ENCODE results near the gene THRAP3. TPM values are rescaled to one million over a fixed set of nuclear protein-coding genes. Genes with fewer than 3 reads are reported as not detected.

The THRAP3 gene
- total and polyA plus RNA-seq, 9 of the 15 experiments (the other 6 are each of a cell fraction or from before 2014, with no cell fraction given), result 66.2 to 135 (median 113) TPM

DNA sequence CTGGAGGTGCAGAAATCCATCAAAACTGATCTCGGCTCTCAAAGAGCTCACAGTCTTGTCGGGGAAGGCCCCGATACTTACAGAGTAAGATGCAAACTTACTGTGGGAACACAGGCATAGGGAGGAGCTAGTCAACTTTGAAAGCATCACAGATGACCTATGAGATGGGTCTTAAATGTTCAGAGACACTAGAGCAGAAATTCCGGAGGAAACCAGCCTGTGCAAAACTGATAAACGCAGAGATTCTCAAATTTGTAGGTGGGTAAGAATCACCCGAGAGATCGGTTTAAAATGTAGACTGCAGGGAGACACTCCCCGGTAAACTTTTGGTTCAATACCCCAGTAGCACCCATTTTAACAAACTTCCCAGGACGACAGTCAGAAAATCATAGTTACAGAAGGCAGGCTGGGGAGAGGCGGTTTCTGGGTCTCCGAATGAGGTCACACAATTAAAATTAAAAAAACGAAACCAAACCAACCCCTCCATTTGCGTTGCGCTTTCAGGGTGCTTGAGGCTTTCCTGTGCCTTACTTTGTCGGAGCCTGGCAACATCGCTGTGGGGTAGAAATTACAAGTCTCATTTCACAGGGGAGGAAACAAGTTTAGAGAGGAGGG lies 755 bp upstream of the THRAP3 start (continued):
- TF ChIP-seq, protein P1, sequence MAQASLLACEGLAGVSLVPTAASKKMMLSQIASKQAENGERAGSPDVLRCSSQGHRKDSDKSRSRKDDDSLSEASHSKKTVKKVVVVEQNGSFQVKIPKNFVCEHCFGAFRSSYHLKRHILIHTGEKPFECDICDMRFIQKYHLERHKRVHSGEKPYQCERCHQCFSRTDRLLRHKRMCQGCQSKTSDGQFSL (CRISPR knock-in tag; IDR thresholded peaks at IDR 0.05), result no peak
- TF ChIP-seq, protein P1 (tag; IDR thresholded peaks at IDR 0.05), result no peak
- TF ChIP-seq TEAD2 (tag; IDR thresholded peaks at IDR 0.05) (no peak), ARNT (IDR thresholded peaks at IDR 0.05) (peak; percentile 42 to 89; a peak in 3 of 4 replicates), ZFP30 (CRISPR knock-in tag; IDR thresholded peaks at IDR 0.05; ENCODE audit: borderline replicate concordance) (no peak), CCAR2 (IDR thresholded peaks at IDR 0.05; ENCODE audit: low read depth, low read length) (no peak), PHB2 (IDR thresholded peaks at IDR 0.05; ENCODE audit: low read depth) (no peak), TAL1 (IDR thresholded peaks at IDR 0.05) (no peak), ATF1 (CRISPR knock-in tag; IDR thresholded peaks at IDR 0.05) (no peak), ATF1 (tag; IDR thresholded peaks at IDR 0.05) (no peak), TARDBP (IDR thresholded peaks at IDR 0.05) (no peak), FOXM1 (IDR thresholded peaks at IDR 0.05; ENCODE audit: low read depth) (no peak), FOXM1 (CRISPR knock-in tag; IDR thresholded peaks at IDR 0.05; ENCODE audit: low read depth) (no peak), BMI1 (IDR thresholded peaks at IDR 0.05; ENCODE audit: low read length) (no peak), ZNF165 (CRISPR knock-in tag; IDR thresholded peaks at IDR 0.05; ENCODE audit: borderline replicate concordance) (no peak), NELFE (IDR thresholded peaks at IDR 0.05; ENCODE audit: insufficient read depth, insufficient read length) (no peak), KLF10 (CRISPR knock-in tag; IDR thresholded peaks at IDR 0.05) (no peak), GABPB2 (CRISPR knock-in tag; conservative IDR thresholded peaks at IDR 0.05) (no peak; the same call in 1 of the 2 replicates), SNIP1 (IDR thresholded peaks at IDR 0.05; ENCODE audit: low read depth) (no peak), MEF2D (tag; conservative IDR thresholded peaks at IDR 0.05; ENCODE audit: low read depth) (no peak), MECOM (CRISPR knock-in tag; IDR thresholded peaks at IDR 0.05) (no peak), COPS2 (conservative IDR thresholded peaks at IDR 0.05) (no peak), ELF2 (CRISPR knock-in tag; IDR thresholded peaks at IDR 0.05) (0 out of 2 replicates have a peak, but pooled peaks have one; percentile 12), STAT5A (IDR thresholded peaks at IDR 0.05; ENCODE audit: borderline replicate concordance, low read length) (no peak), KDM1A (IDR thresholded peaks at IDR 0.05) (peak; percentile 52 to 71; a peak in 1 of 4 replicates), KHSRP (IDR thresholded peaks at IDR 0.05) (no peak)
- TF ChIP-seq, protein P2, sequence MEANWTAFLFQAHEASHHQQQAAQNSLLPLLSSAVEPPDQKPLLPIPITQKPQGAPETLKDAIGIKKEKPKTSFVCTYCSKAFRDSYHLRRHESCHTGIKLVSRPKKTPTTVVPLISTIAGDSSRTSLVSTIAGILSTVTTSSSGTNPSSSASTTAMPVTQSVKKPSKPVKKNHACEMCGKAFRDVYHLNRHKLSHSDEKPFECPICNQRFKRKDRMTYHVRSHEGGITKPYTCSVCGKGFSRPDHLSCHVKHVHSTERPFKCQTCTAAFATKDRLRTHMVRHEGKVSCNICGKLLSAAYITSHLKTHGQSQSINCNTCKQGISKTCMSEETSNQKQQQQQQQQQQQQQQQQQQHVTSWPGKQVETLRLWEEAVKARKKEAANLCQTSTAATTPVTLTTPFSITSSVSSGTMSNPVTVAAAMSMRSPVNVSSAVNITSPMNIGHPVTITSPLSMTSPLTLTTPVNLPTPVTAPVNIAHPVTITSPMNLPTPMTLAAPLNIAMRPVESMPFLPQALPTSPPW (CRISPR knock-in tag; IDR thresholded peaks at IDR 0.05), result no peak
- TF ChIP-seq, protein P3, sequence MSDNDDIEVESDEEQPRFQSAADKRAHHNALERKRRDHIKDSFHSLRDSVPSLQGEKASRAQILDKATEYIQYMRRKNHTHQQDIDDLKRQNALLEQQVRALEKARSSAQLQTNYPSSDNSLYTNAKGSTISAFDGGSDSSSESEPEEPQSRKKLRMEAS (CRISPR knock-in tag; IDR thresholded peaks at IDR 0.05), result no peak
- TF ChIP-seq, protein P4, sequence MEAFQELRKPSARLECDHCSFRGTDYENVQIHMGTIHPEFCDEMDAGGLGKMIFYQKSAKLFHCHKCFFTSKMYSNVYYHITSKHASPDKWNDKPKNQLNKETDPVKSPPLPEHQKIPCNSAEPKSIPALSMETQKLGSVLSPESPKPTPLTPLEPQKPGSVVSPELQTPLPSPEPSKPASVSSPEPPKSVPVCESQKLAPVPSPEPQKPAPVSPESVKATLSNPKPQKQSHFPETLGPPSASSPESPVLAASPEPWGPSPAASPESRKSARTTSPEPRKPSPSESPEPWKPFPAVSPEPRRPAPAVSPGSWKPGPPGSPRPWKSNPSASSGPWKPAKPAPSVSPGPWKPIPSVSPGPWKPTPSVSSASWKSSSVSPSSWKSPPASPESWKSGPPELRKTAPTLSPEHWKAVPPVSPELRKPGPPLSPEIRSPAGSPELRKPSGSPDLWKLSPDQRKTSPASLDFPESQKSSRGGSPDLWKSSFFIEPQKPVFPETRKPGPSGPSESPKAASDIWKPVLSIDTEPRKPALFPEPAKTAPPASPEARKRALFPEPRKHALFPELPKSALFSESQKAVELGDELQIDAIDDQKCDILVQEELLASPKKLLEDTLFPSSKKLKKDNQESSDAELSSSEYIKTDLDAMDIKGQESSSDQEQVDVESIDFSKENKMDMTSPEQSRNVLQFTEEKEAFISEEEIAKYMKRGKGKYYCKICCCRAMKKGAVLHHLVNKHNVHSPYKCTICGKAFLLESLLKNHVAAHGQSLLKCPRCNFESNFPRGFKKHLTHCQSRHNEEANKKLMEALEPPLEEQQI (IDR thresholded peaks at IDR 0.05), result no peak

Measured in K562 (cell line).